ENCODE data around the gene ACYP2.

DNA sequence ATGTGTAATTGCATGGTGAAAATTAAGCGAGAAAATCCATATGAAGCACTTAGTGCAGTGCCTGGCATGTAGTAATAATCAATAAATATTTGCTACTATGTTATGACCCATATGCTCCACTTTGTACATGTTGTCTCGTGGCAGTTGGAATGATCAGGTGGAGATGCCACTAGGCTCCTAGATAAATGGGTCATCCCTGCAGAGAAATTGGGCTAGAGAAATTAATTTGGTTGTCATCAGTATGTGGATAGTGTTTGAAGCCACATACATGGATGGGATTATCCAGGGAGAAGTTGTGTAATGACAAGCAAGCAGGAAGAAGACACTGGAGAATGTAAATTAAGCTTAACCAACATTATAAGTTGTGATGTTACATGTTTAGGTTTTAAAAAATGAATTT is 33.0 kb downstream of the ACYP2 start:
- no peak for TF ChIP-seq POLR2AphosphoS5 (IDR thresholded peaks at IDR 0.05)
- TF ChIP-seq, protein P1, sequence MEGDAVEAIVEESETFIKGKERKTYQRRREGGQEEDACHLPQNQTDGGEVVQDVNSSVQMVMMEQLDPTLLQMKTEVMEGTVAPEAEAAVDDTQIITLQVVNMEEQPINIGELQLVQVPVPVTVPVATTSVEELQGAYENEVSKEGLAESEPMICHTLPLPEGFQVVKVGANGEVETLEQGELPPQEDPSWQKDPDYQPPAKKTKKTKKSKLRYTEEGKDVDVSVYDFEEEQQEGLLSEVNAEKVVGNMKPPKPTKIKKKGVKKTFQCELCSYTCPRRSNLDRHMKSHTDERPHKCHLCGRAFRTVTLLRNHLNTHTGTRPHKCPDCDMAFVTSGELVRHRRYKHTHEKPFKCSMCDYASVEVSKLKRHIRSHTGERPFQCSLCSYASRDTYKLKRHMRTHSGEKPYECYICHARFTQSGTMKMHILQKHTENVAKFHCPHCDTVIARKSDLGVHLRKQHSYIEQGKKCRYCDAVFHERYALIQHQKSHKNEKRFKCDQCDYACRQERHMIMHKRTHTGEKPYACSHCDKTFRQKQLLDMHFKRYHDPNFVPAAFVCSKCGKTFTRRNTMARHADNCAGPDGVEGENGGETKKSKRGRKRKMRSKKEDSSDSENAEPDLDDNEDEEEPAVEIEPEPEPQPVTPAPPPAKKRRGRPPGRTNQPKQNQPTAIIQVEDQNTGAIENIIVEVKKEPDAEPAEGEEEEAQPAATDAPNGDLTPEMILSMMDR (IDR thresholded peaks at IDR 0.05) = no peak
